Measurements from ENCODE around the gene NDUFAF8. TPM values are rescaled to one million over a fixed set of nuclear protein-coding genes. Genes with fewer than 3 reads are reported as not detected.

NDUFAF8 gene
- total RNA-seq, 1 experiment from 2014 or later, result 65.0 TPM

DNA sequence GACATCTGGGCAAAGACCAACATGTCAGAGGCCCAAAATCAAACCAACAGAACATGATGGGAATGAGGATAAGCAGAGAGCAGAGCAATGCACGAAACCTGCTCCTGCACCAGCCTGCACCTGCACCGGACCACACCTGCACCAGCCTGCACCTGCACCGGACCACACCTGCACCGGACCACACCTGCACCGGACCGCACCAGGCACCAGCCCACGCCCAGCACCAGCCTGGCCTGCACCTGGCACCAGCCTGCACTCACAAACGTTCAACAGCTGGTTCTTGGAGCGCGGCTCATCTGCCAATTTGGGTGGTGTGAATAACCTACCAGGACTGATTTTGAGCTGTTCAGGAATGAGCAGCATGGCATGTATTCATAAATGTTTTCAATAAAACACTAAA is 34.5 kb upstream of the NDUFAF8 start:
- Mint-ChIP-seq H3K4me1 (ENCODE audit: low read depth, unreplicated experiment) (no peaks in the 10 kb centered on the region), H3K4me3 (ENCODE audit: unreplicated experiment) (no peak overlapping the region), H3K27ac (ENCODE audit: unreplicated experiment) (no peak overlapping the region), H3K36me3 (ENCODE audit: insufficient read depth, unreplicated experiment) (peaks cover 7% of the 10 kb centered on the region), H3K9me3 (ENCODE audit: unreplicated experiment) (no peaks in the 10 kb centered on the region), H3K27me3 (ENCODE audit: insufficient read depth, unreplicated experiment) (no peaks in the 10 kb centered on the region)
- no peak for DNase-seq
- CTCF ChIA-PET, result no interaction called here
- H3K9me3 ChIP-seq, result no peaks in the 10 kb centered on the region
- no peak overlapping the region for H3K4me3 ChIP-seq (ENCODE audit: low read depth, low read length)
- TF ChIP-seq, protein P1, sequence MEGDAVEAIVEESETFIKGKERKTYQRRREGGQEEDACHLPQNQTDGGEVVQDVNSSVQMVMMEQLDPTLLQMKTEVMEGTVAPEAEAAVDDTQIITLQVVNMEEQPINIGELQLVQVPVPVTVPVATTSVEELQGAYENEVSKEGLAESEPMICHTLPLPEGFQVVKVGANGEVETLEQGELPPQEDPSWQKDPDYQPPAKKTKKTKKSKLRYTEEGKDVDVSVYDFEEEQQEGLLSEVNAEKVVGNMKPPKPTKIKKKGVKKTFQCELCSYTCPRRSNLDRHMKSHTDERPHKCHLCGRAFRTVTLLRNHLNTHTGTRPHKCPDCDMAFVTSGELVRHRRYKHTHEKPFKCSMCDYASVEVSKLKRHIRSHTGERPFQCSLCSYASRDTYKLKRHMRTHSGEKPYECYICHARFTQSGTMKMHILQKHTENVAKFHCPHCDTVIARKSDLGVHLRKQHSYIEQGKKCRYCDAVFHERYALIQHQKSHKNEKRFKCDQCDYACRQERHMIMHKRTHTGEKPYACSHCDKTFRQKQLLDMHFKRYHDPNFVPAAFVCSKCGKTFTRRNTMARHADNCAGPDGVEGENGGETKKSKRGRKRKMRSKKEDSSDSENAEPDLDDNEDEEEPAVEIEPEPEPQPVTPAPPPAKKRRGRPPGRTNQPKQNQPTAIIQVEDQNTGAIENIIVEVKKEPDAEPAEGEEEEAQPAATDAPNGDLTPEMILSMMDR (IDR thresholded peaks at IDR 0.05; ENCODE audit: insufficient read depth in 1 of 2, low read depth in 1 of 2, low read length in 1 of 2, severe bottlenecking in 1 of 2, unreplicated experiment in 1 of 2), result no peak
- H3K4me1 ChIP-seq, result no peaks in the 10 kb centered on the region
- no peaks in the 10 kb centered on the region for H3K36me3 ChIP-seq (ENCODE audit: control insufficient read depth, insufficient read depth, low read length)
- intact Hi-C loops (cut with micrococcal nuclease; ENCODE audit: unreplicated experiment), result no loop called here
- BruUV-seq (replicated peaks), result no TSS peak
- H3K27me3 ChIP-seq (replicated peaks; ENCODE audit: control insufficient read depth, insufficient read depth, low read length), result no peaks in the 10 kb centered on the region
- POLR2A ChIA-PET, result no interaction called here

DNA sequence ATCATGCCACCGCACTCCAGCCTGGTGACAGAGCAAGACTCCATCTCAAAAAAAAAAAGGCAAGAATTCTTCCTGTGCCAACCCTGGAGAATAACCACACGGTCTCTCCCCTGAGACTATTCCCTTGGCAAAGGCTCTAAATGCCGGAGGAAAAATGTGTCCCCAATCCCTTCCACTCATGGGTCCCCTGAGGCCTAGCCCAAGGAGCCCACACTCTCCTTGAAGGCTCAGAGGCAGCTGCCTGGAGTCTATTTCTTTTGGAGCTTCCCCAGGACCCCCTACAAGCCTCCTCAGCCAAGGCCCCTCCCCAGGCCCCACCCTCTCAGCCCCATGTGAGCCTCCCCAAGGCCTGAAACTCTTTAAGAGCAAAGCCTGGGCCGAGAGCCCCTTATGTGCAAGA is 33.0 kb upstream of the NDUFAF8 start:
- H3K27me3 Mint-ChIP-seq (ENCODE audit: insufficient read depth, unreplicated experiment), result no peaks in the 10 kb centered on the region
- DNase-seq, result no peak
- no peak overlapping the region for H3K4me3 ChIP-seq (ENCODE audit: low read depth, low read length)
- peaks cover 7% of the 10 kb centered on the region for H3K36me3 Mint-ChIP-seq (ENCODE audit: insufficient read depth, unreplicated experiment)
- POLR2A ChIA-PET, result no interaction called here
- TF ChIP-seq, protein P1 (IDR thresholded peaks at IDR 0.05; ENCODE audit: insufficient read depth in 1 of 2, low read depth in 1 of 2, low read length in 1 of 2, severe bottlenecking in 1 of 2, unreplicated experiment in 1 of 2), result no peak
- no peaks in the 10 kb centered on the region for H3K27me3 ChIP-seq (replicated peaks; ENCODE audit: control insufficient read depth, insufficient read depth, low read length)
- H3K36me3 ChIP-seq (ENCODE audit: control insufficient read depth, insufficient read depth, low read length), result no peaks in the 10 kb centered on the region
- intact Hi-C loops (cut with micrococcal nuclease; ENCODE audit: unreplicated experiment), result no loop called here
- H3K9me3 ChIP-seq, result no peaks in the 10 kb centered on the region
- H3K4me3 Mint-ChIP-seq (ENCODE audit: unreplicated experiment), result no peak overlapping the region
- CTCF ChIA-PET, result no interaction called here
- no TSS peak for BruUV-seq (replicated peaks)
- no peaks in the 10 kb centered on the region for H3K9me3 Mint-ChIP-seq (ENCODE audit: unreplicated experiment)
- no peaks in the 10 kb centered on the region for H3K4me1 Mint-ChIP-seq (ENCODE audit: low read depth, unreplicated experiment)
- no peak overlapping the region for H3K27ac Mint-ChIP-seq (ENCODE audit: unreplicated experiment)
- no peaks in the 10 kb centered on the region for H3K4me1 ChIP-seq

DNA sequence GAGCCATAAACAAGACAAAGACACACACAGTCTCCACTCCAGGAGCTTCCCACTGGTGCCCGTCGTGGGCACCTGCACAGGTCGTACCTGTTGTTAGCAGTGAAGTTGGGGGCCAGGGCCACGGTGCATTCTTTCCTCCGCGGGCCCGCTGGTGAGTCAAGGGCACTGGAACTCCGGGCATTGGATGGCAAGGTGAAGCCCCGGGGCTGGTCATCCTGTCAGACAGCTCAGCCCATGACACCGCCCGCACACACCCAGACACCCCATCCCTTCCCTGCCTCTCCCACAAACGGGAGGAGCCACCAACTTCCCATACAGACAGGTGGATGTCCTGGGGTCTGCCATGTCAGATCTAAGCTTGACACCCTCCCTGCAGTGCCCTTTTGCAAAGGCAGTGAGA is 32.5 kb upstream of the NDUFAF8 start:
- Histone ChIP-seq H3K36me3 (ENCODE audit: control insufficient read depth, insufficient read depth, low read length) (no peaks in the 10 kb centered on the region), H3K4me3 (ENCODE audit: low read depth, low read length) (no peak overlapping the region), H3K27me3 (replicated peaks; ENCODE audit: control insufficient read depth, insufficient read depth, low read length) (no peaks in the 10 kb centered on the region), H3K9me3 (no peaks in the 10 kb centered on the region), H3K4me1 (no peaks in the 10 kb centered on the region)
- Mint-ChIP-seq H3K4me3 (ENCODE audit: unreplicated experiment) (no peak overlapping the region), H3K4me1 (ENCODE audit: low read depth, unreplicated experiment) (no peaks in the 10 kb centered on the region), H3K27me3 (ENCODE audit: insufficient read depth, unreplicated experiment) (no peaks in the 10 kb centered on the region), H3K36me3 (ENCODE audit: insufficient read depth, unreplicated experiment) (peaks cover 7% of the 10 kb centered on the region), H3K9me3 (ENCODE audit: unreplicated experiment) (no peaks in the 10 kb centered on the region), H3K27ac (ENCODE audit: unreplicated experiment) (no peak overlapping the region)
- intact Hi-C loops (cut with micrococcal nuclease; ENCODE audit: unreplicated experiment), result no loop called here
- POLR2A ChIA-PET, result interaction anchor here (0.7 kb wide), 1 partner anchor 89 kb away, joined by 3 read pairs; no protein-coding TSS in a partner anchor
- CTCF ChIA-PET, result no interaction called here
- BruUV-seq (replicated peaks), result no TSS peak
- no peak for DNase-seq
- TF ChIP-seq, protein P1 (IDR thresholded peaks at IDR 0.05; ENCODE audit: insufficient read depth in 1 of 2, low read depth in 1 of 2, low read length in 1 of 2, severe bottlenecking in 1 of 2, unreplicated experiment in 1 of 2), result no peak
